ENCODE data around the gene PLPP2. TPM values are rescaled to one million over a fixed set of nuclear protein-coding genes. Genes with fewer than 3 reads are reported as not detected.

Gene PLPP2
- total RNA-seq, 2 donors from 2014 or later: 0.87 to 0.95 TPM

- DNase-seq (ENCODE audit: low spot score in 2 of 2): no peak
- no peak overlapping the region for H3K27ac Mint-ChIP-seq
- ATAC-seq: no peak
- peaks cover 24 to 36% of the 10 kb centered on the region in 2 donors for H3K36me3 Mint-ChIP-seq
- peaks cover 0 to 5% of the 10 kb centered on the region in 2 donors for H3K9me3 Mint-ChIP-seq
These were observed 34.2 kb upstream of the PLPP2 start for GRCh38 chr19:325173-325936.

GRCh38 chr19:324716-325115 lies 33.5 kb upstream of the PLPP2 start:
- peaks cover 0 to 5% of the 10 kb centered on the region in 2 donors for H3K9me3 Mint-ChIP-seq
- DNase-seq (ENCODE audit: low spot score in 2 of 2): no peak
- ATAC-seq: no peak
- peaks cover 24 to 40% of the 10 kb centered on the region in 2 donors for H3K36me3 Mint-ChIP-seq
- H3K27ac Mint-ChIP-seq: no peak overlapping the region

- no peak for ATAC-seq
- Mint-ChIP-seq H3K9me3 (peaks cover 4 to 5% of the 10 kb centered on the region in 2 donors), H3K27ac (no peak overlapping the region), H3K36me3 (peaks cover 14 to 34% of the 10 kb centered on the region in 2 donors)
- no peak for DNase-seq (ENCODE audit: low spot score in 2 of 2)
These were observed 31.4 kb upstream of the PLPP2 start for GRCh38 chr19:322616-323015.

- H3K9me3 Mint-ChIP-seq: peaks cover 4 to 5% of the 10 kb centered on the region in 2 donors
- no peak for DNase-seq (ENCODE audit: low spot score in 2 of 2)
- no peak for ATAC-seq
- no peak overlapping the region for H3K27ac Mint-ChIP-seq
- peaks cover 18 to 25% of the 10 kb centered on the region in 2 donors for H3K36me3 Mint-ChIP-seq
These were observed 27.2 kb upstream of the PLPP2 start for GRCh38 chr19:318509-318774.

GRCh38 chr19:317710-318508 lies 26.7 kb upstream of the PLPP2 start:
- peaks cover 18 to 25% of the 10 kb centered on the region in 2 donors for H3K36me3 Mint-ChIP-seq
- no peak for ATAC-seq
- no peak overlapping the region for H3K27ac Mint-ChIP-seq
- DNase-seq (ENCODE audit: low spot score in 2 of 2): no peak
- H3K9me3 Mint-ChIP-seq: peaks cover 4 to 5% of the 10 kb centered on the region in 2 donors

- peaks cover 4 to 5% of the 10 kb centered on the region in 2 donors for H3K9me3 Mint-ChIP-seq
- DNase-seq (ENCODE audit: low spot score in 2 of 2) (no peak), ATAC-seq (no peak)
- H3K36me3 Mint-ChIP-seq: peaks cover 15 to 20% of the 10 kb centered on the region in 2 donors
- H3K27ac Mint-ChIP-seq: peak overlapping the region in 1 of 2 donors; percentile 0
These were observed 24.6 kb upstream of the PLPP2 start for GRCh38 chr19:315811-316210.

- H3K9me3 Mint-ChIP-seq: peaks cover 4 to 5% of the 10 kb centered on the region in 2 donors
- ATAC-seq: no peak
- no peak overlapping the region for H3K27ac Mint-ChIP-seq
- no peak for DNase-seq (ENCODE audit: low spot score in 2 of 2)
- peaks cover 11 to 14% of the 10 kb centered on the region in 2 donors for H3K36me3 Mint-ChIP-seq
These were observed 23.0 kb upstream of the PLPP2 start for GRCh38 chr19:313988-314815.

- ATAC-seq (no peak), DNase-seq (ENCODE audit: low spot score in 2 of 2) (no peak)
- peaks cover 3% of the 10 kb centered on the region in 2 donors for H3K9me3 Mint-ChIP-seq
- peaks cover 9 to 12% of the 10 kb centered on the region in 2 donors for H3K36me3 Mint-ChIP-seq
- H3K27ac Mint-ChIP-seq: peak overlapping the region in 1 of 2 donors; percentile 60
These were observed 22.2 kb upstream of the PLPP2 start for GRCh38 chr19:313169-313987.

GRCh38 chr19:311813-312261 lies 20.6 kb upstream of the PLPP2 start:
- Mint-ChIP-seq H3K9me3 (no peaks in the 10 kb centered on the region), H3K36me3 (peaks cover 0 to 5% of the 10 kb centered on the region in 2 donors), H3K27ac (no peak overlapping the region)
- no peak for DNase-seq (ENCODE audit: low spot score in 2 of 2)
- ATAC-seq: no peak

- H3K27ac Mint-ChIP-seq: peak overlapping the region in 1 of 2 donors; percentile 19
- DNase-seq (ENCODE audit: low spot score in 2 of 2) (no peak), ATAC-seq (no peak)
- no peaks in the 10 kb centered on the region for H3K9me3 Mint-ChIP-seq
- peaks cover 0 to 5% of the 10 kb centered on the region in 2 donors for H3K36me3 Mint-ChIP-seq
These were observed 19.7 kb upstream of the PLPP2 start for GRCh38 chr19:310781-311496.

GRCh38 chr19:310141-310651 lies 19.0 kb upstream of the PLPP2 start:
- Mint-ChIP-seq H3K27ac (no peak overlapping the region), H3K9me3 (no peaks in the 10 kb centered on the region), H3K36me3 (peaks cover 0 to 5% of the 10 kb centered on the region in 2 donors)
- DNase-seq (ENCODE audit: low spot score in 2 of 2): no peak
- peak in 1 of 2 donors; percentile 29 for ATAC-seq

- Mint-ChIP-seq H3K36me3 (peaks cover 0 to 4% of the 10 kb centered on the region in 2 donors), H3K9me3 (no peaks in the 10 kb centered on the region)
These were observed 18.0 kb upstream of the PLPP2 start for GRCh38 chr19:309206-309565.

GRCh38 chr19:308471-309205 lies 17.4 kb upstream of the PLPP2 start:
- no peaks in the 10 kb centered on the region for H3K9me3 Mint-ChIP-seq
- no peak overlapping the region for H3K27ac Mint-ChIP-seq
- DNase-seq (ENCODE audit: low spot score in 2 of 2) (no peak), ATAC-seq (no peak)
- no peaks in the 10 kb centered on the region for H3K36me3 Mint-ChIP-seq

More at GRCh38 chr19:309206-309565, 18.0 kb upstream of the PLPP2 start:
- no peak overlapping the region for H3K27ac Mint-ChIP-seq
- no peak for DNase-seq (ENCODE audit: low spot score in 2 of 2)
- no peak for ATAC-seq

GRCh38 chr19:307793-308420 lies 16.7 kb upstream of the PLPP2 start:
- ATAC-seq (no peak), DNase-seq (ENCODE audit: low spot score in 2 of 2) (no peak)
- H3K27ac Mint-ChIP-seq: no peak overlapping the region
- no peaks in the 10 kb centered on the region for H3K36me3 Mint-ChIP-seq
- H3K9me3 Mint-ChIP-seq: no peaks in the 10 kb centered on the region

Measured in activated naive CD4-positive, alpha-beta T cell treated with anti-CD3 and anti-CD28 coated beads, Interleukin-2, amount 50 U/mL, for 72 hours (primary cell).